Central memory CD4-positive, alpha-beta T cell (primary cell): ENCODE results near the gene MIB1.

Source experiments
- DNase-seq: peaks from one replicate; pipeline ENCODE4 v3.0.0; 2022

Gene MIB1

GRCh38 chr18:21820033-21820810, 79.6 kb downstream of the MIB1 start:
- no peak for DNase-seq

- DNase-seq: no peak
Observed at GRCh38 chr18:21820811-21821143, 80.2 kb downstream of the MIB1 start.

GRCh38 chr18:21823848-21824247, 83.3 kb downstream of the MIB1 start:
- no peak for DNase-seq

GRCh38 chr18:21826196-21826595, 85.6 kb downstream of the MIB1 start:
- DNase-seq: no peak

- no peak for DNase-seq
Observed at GRCh38 chr18:21826641-21827302, 86.2 kb downstream of the MIB1 start.

GRCh38 chr18:21830532-21830931, 89.9 kb downstream of the MIB1 start:
- no peak for DNase-seq

GRCh38 chr18:21831413-21831831, 90.8 kb downstream of the MIB1 start:
- DNase-seq: no peak

GRCh38 chr18:21833604-21834298, 93.2 kb downstream of the MIB1 start:
- no peak for DNase-seq

- DNase-seq: no peak
Observed at GRCh38 chr18:21834299-21834660, 93.7 kb downstream of the MIB1 start.

- no peak for DNase-seq
Observed at GRCh38 chr18:21841570-21841969, 101.0 kb downstream of the MIB1 start.

GRCh38 chr18:21843341-21843740, 102.7 kb downstream of the MIB1 start:
- DNase-seq: no peak

- DNase-seq: no peak
Observed at GRCh38 chr18:21851327-21851961, 110.9 kb downstream of the MIB1 start.

- no peak for DNase-seq
Observed at GRCh38 chr18:21853016-21853415, 112.4 kb downstream of the MIB1 start.

GRCh38 chr18:21853775-21854552, 113.4 kb downstream of the MIB1 start:
- DNase-seq: no peak

GRCh38 chr18:21855432-21855831, 114.8 kb downstream of the MIB1 start:
- no peak for DNase-seq

GRCh38 chr18:21857871-21858270, 117.3 kb downstream of the MIB1 start:
- DNase-seq: no peak

- no peak for DNase-seq
Observed at GRCh38 chr18:21858544-21858943, 118.0 kb downstream of the MIB1 start.

- no peak for DNase-seq
Observed at GRCh38 chr18:21864386-21864785, 123.8 kb downstream of the MIB1 start.

- DNase-seq: no peak
Observed at GRCh38 chr18:21865043-21865442, 124.5 kb downstream of the MIB1 start.

- no peak for DNase-seq
Observed at GRCh38 chr18:21868770-21869169, 128.2 kb downstream of the MIB1 start.

- DNase-seq: no peak
Observed at GRCh38 chr18:21889570-21889969, 149.0 kb downstream of the MIB1 start.

GRCh38 chr18:21894619-21895367, 154.2 kb downstream of the MIB1 start:
- no peak for DNase-seq
